HCT116 (cell line): Measurements from ENCODE around the gene ADGRA3. TPM values are rescaled to one million over a fixed set of nuclear protein-coding genes. Genes with fewer than 3 reads are reported as not detected.

ENCODE experiments used
- ATAC-seq: fragments of 200-7000 bp; cut with Tn5 transposase; 2 replicates; pipeline ENCODE4 v1.9.1; 2020; ENCODE audit warnings: mild to moderate bottlenecking, moderate library complexity
- BruUV-seq: library from RNA; stranded (reverse); fragments of 400-500 nt; replicated peaks from 2 replicates; lab custom pipeline; 2021; lab: Mats Ljungman, UMichigan
- CTCF ChIA-PET: fragments of 300-600 bp; sonication (Branson Sonifier 250); formaldehyde crosslinking; loops from one replicate; lab custom pipeline; 2021; ENCODE audit warnings: antibody characterized with exemption; lab: Charles Lee
- POLR2A ChIA-PET: fragments of 300-600, 350-600 bp; sonication (Branson Sonifier 250); formaldehyde crosslinking; loops from one replicate; lab custom pipeline; 2021; ENCODE audit warnings: antibody characterized with exemption; lab: Charles Lee
- RAD21 ChIA-PET, 2 experiments: fragments of 300-600 bp; sonication (Branson Sonifier 250); formaldehyde crosslinking; loops; one replicate each; lab custom pipeline; 2023; ENCODE audit warnings: low total read pairs in 2 of 2; ENCODE audit not compliant: uncharacterized antibody in 2 of 2, unreplicated experiment in 2 of 2, low non-redundant PET in 1 of 2; lab: Charles Lee
- DNase-seq: peaks from one replicate; pipeline ENCODE4 v3.0.0-alpha.2; 2010; ENCODE audit warnings: low read depth, low spot score
- H2AFZ ChIP-seq: fragments of 200-600 bp; shearing (Covaris generic), sonication (generic); 2 replicates; pipeline ENCODE4 v1.6.1; 2017; ENCODE audit warnings: low read depth, mixed run types, mixed read lengths, antibody characterized with exemption, low read length; ENCODE audit not compliant: poor library complexity, severe bottlenecking
- H3K27ac ChIP-seq: 2 replicates; pipeline ENCODE4 v1.5.1; 2012; ENCODE audit warnings: low read depth, low read length
- H3K27me3 ChIP-seq: fragments of 200-600 bp; sonication (generic); 2 replicates; pipeline ENCODE4 v1.6.1; 2016; ENCODE audit warnings: mixed run types, low read length, mixed read lengths; ENCODE audit not compliant: insufficient read depth
- H3K36me3 ChIP-seq, 2 experiments: fragments of 200-500 bp in 1 of 2; fragments of 200-600 bp in 1 of 2; sonication (Bioruptor generic) in 1 of 2; sonication (generic) in 1 of 2; 2 replicates each; pipeline versions ENCODE4 v1.5.1 to v1.6.1; 2014 to 2016; ENCODE audit warnings: low read length in 2 of 2, inconsistent platforms in 1 of 2, mixed read lengths in 1 of 2, mixed run types in 1 of 2; ENCODE audit not compliant: insufficient read depth in 2 of 2, control insufficient read depth in 1 of 2
- H3K4me1 ChIP-seq, 2 experiments: fragments of 200-600 bp in 1 of 2; sonication (generic) in 1 of 2; 2 replicates each; pipeline versions ENCODE4 v1.5.1 to v1.6.1; 2012 to 2017; ENCODE audit warnings: low read length in 2 of 2, inconsistent platforms in 1 of 2, mild to moderate bottlenecking in 1 of 2, mixed read lengths in 1 of 2, mixed run types in 1 of 2, moderate library complexity in 1 of 2; ENCODE audit not compliant: insufficient read depth in 2 of 2, control insufficient read depth in 1 of 2
- H3K4me2 ChIP-seq: fragments of 200-600 bp; sonication (generic); 2 replicates; pipeline ENCODE4 v1.6.1; 2017; ENCODE audit warnings: mixed run types, low read length, mixed read lengths
- H3K4me3 ChIP-seq, 2 experiments: fragments of 200-600 bp in 1 of 2; sonication (generic) in 1 of 2; replicated peaks in 1 of 2; 2 replicates each; pipeline ENCODE4 v1.5.1; 2011 to 2016; ENCODE audit warnings: low read length in 2 of 2, control low read depth in 1 of 2, low read depth in 1 of 2, mild to moderate bottlenecking in 1 of 2, mixed read lengths in 1 of 2, mixed run types in 1 of 2
- H3K79me2 ChIP-seq: fragments of 200-600 bp; sonication (generic); 2 replicates; pipeline ENCODE4 v1.6.1; 2017; ENCODE audit warnings: mild to moderate bottlenecking, mixed run types, low read length, moderate library complexity, mixed read lengths; ENCODE audit not compliant: insufficient read depth
- H3K9ac ChIP-seq: fragments of 200-600 bp; sonication (generic); 2 replicates; pipeline ENCODE4 v1.6.1; 2016; ENCODE audit warnings: low read length, mixed read lengths
- H3K9me2 ChIP-seq: fragments of 200-600 bp; sonication (generic), shearing (Covaris generic); 2 replicates; pipeline ENCODE4 v1.6.1; 2017; ENCODE audit warnings: mixed run types, mild to moderate bottlenecking, moderate library complexity; ENCODE audit not compliant: insufficient read depth
- H3K9me3 ChIP-seq, 2 experiments: fragments of 200-500 bp in 1 of 2; fragments of 200-600 bp in 1 of 2; sonication (Bioruptor generic) in 1 of 2; sonication (generic) in 1 of 2; 2 replicates each; pipeline ENCODE4 v1.6.1; 2014 to 2017; ENCODE audit warnings: low read length in 2 of 2, mixed read lengths in 2 of 2, inconsistent platforms in 1 of 2, low read depth in 1 of 2, mild to moderate bottlenecking in 1 of 2, mixed run types in 1 of 2, moderate library complexity in 1 of 2; ENCODE audit not compliant: control insufficient read depth in 1 of 2, insufficient read depth in 1 of 2
- H4K20me1 ChIP-seq: fragments of 200-600 bp; sonication (generic), shearing (Covaris generic); 2 replicates; pipeline ENCODE4 v1.6.1; 2017; ENCODE audit warnings: mixed run types, mild to moderate bottlenecking, moderate library complexity; ENCODE audit not compliant: insufficient read depth
- CBX3 ChIP-seq: IDR thresholded peaks from 2 replicates; pipeline ENCODE4 v1.6.1; 2012; ENCODE audit warnings: low read depth
- CEBPB ChIP-seq: IDR thresholded peaks from 2 replicates; pipeline ENCODE4 v1.6.1; 2012; ENCODE audit warnings: low read depth
- ELF1 ChIP-seq: IDR thresholded peaks from 2 replicates; pipeline ENCODE4 v1.6.1; 2012; ENCODE audit warnings: low read depth, borderline replicate concordance
- JUND ChIP-seq: IDR thresholded peaks from 2 replicates; pipeline ENCODE4 v1.6.1; 2012
- MAX ChIP-seq: IDR thresholded peaks from 2 replicates; pipeline ENCODE4 v1.6.1; 2012
- REST ChIP-seq: IDR thresholded peaks from 2 replicates; pipeline ENCODE4 v1.6.1; 2012; ENCODE audit warnings: low read depth
- SIN3A ChIP-seq: IDR thresholded peaks from 2 replicates; pipeline ENCODE4 v1.6.1; 2012; ENCODE audit warnings: low read depth
- SRF ChIP-seq: IDR thresholded peaks from 2 replicates; pipeline ENCODE4 v1.6.1; 2012; ENCODE audit warnings: low read depth
- TCF7L2 ChIP-seq: IDR thresholded peaks from 2 replicates; pipeline ENCODE4 v1.7.0; 2011; ENCODE audit warnings: borderline replicate concordance, inconsistent platforms; ENCODE audit not compliant: insufficient read depth, insufficient read length; ENCODE audit errors: extremely low read depth
- ZFX ChIP-seq: fragments of 450-650 bp; IDR thresholded peaks from 2 replicates; pipeline ENCODE4 v1.6.1; 2017
- ZNF274 ChIP-seq: fragments of 200-500 bp; sonication (Bioruptor generic); IDR thresholded peaks from 2 replicates; pipeline ENCODE4 v1.6.1; 2014; ENCODE audit warnings: mild to moderate bottlenecking, low read depth, low read length, inconsistent platforms
- intact Hi-C: fragments of 100-400 bp; cut with micrococcal nuclease; formaldehyde crosslinking; loops from 2 replicates; pipeline ENCODE4 v1.10.0; 2022
- total RNA-seq: library from RNA; stranded (reverse); gene quantifications from one replicate; pipeline ENCODE4 v1.2.1, GENCODE V29; 2021; ENCODE audit not compliant: unreplicated experiment

Gene ADGRA3
- total RNA-seq, 1 experiment from 2014 or later, result 43.0 TPM

GRCh38 chr4:22556495-22556894, 40.6 kb upstream of the ADGRA3 start:
- TF ChIP-seq SIN3A, result no peak
- no peak for TF ChIP-seq JUND
- TF ChIP-seq MAX, result no peak
- TF ChIP-seq REST, result no peak
- no peak for TF ChIP-seq ZFX
- no peak for TF ChIP-seq SRF
- no peak for TF ChIP-seq CEBPB
- TF ChIP-seq ELF1, result no peak
- TF ChIP-seq TCF7L2, result no peak
- TF ChIP-seq ZNF274, result no peak
- no peak for TF ChIP-seq CBX3
- TF ChIP-seq, all 23 proteins: peak for 0
- ATAC-seq (no peak), DNase-seq (no peak)
- ChIA-PET RAD21 (no interaction called here), CTCF (no interaction called here), POLR2A (no interaction called here)
- Histone ChIP-seq H4K20me1 (no peaks in the 10 kb centered on the region), H3K27me3 (no peaks in the 10 kb centered on the region), H3K27ac (no peak overlapping the region), H3K79me2 (no peaks in the 10 kb centered on the region), H3K9me3 (no peaks in the 10 kb centered on the region), H3K4me3 (no peak overlapping the region), H3K4me2 (no peak overlapping the region), H3K9me2 (no peaks in the 10 kb centered on the region; the same call in 1 of the 2 replicates), H2AFZ (no peak overlapping the region), H3K36me3 (no peaks in the 10 kb centered on the region), H3K9ac (no peak overlapping the region), H3K4me1 (no peaks in the 10 kb centered on the region)
- no TSS peak for BruUV-seq
- intact Hi-C loops, result no loop called here
